NCI-H2171 treated with DMSO at 0.1 percent for 48 hours (cell line): Measurements from ENCODE around the gene PPM1J.

Experiments used
- DNase-seq: peaks from one replicate; lab custom pipeline; 2025; lab: John Stamatoyannopoulos, UW

PPM1J gene

DNA sequence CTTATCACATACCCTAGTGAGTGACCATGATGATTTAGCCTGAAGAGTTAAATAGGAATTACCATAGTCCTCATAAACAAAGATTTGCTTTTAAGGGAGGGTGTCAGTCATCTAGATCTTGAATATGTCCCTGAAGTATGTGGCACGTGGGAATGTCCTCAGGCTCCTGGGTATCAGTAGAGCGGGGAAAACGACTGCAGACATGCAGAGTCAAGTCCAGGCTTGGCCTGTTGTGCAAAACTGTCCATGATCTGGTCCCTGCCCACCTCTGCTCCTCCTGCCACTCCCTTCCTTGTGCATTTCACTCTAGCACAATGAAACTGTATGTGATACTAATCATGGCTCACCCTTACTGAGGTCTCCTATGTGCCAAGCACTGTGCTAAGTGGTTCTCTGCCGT is 27.8 kb downstream of the PPM1J start:
- no peak for DNase-seq

- no peak for DNase-seq
Observed at GRCh38 chr1:112686835-112687234, 28.3 kb downstream of the PPM1J start.

GRCh38 chr1:112686417-112686816 is 28.7 kb downstream of the PPM1J start:
- no peak for DNase-seq

DNA sequence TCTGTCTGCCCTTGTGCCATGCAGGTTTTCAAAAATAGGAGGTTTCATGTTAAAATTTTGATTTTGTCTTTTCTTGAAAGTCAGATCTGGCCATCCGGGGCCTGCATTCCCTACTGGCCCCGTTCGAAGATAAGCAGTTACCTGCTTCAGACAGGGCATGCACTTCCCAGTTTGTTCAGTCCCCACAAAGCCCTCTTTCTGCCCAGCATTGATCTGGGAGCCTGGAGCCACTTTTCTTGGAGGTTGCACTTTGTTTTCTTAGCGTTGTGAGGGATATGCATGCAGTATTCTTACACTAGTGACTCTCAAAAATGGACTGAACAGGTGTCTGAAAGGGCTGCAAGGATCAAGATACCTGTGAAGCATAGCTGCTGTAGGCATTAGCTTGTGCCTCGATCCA is 29.2 kb downstream of the PPM1J start:
- no peak for DNase-seq

DNA sequence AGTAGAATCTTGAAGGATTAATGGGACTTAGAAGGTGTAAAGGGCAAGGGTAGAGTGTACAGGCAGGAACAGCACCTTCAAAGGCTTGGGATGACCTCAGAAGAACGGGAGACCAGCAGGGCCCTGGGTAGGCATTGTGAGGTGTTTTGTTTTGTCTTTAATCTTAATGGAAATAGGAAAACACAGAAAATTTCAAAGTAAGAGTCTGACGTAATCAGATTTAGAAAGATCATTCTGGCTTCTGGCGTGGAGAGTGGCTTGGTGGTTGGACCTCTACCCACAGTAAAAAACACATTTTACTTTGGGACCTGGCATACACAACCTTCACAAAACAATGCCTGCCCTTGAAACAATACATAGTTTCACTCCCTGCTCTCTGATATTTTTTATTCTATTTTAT is 36.5 kb downstream of the PPM1J start:
- DNase-seq, result no peak

DNA sequence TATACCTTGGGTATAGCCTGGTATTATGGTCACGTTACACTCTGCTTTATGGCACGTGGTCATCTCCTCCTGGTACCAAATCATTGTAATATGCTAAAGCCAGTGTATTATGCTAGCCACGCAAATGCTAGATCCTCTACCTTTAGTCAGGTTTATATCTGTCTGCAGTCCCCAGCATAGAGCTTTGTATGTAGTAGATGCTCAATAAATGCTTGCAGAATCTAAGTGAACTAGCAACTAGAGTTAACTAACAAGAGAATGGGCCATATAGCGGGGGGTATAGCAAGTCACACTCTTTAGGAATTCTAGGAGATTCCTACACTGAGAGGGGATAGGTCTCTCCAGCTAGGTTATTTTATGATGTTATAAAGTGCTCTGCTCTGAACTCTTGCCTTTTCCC is 37.6 kb downstream of the PPM1J start:
- no peak for DNase-seq

- no peak for DNase-seq
Observed at GRCh38 chr1:112676543-112676942, 38.6 kb downstream of the PPM1J start.

GRCh38 chr1:112675728-112676381 is 39.3 kb downstream of the PPM1J start:
- DNase-seq, result no peak

DNA sequence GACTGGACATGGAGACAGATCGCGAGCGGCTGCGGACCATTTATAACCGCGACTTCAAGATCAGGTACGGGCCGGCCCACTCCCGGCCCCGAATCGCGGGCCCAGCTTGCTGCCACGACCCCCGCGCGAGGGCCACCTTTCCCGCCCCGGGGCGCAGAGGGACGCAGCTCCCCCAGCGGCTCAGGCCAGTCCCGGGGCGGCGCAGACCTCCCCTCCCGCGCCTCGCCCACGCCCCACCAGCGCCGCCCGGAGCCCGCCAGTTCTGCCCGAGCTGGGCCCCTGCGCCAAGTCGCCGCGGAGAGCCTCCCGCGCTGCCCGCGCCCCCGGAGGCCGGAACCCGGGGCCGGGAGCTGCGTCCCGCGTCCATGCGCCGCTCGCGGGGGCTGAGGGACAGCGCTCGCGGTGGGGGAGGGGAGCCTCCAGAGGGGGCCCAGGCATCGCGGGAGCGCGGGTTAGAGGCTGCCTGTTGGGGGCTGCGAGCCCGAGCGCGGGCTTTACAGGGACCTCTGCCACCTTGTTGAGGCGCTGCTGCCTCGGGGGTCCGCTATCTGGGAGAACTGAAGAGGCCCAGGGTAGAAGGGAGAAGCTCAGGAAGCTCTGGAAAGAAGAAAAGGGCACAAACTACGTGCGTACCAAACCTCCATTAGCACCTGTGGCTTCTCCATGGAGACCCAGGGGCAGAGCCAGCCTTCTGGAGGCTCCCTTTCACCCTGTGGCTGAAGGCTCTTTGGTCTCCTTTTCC is 40.0 kb downstream of the PPM1J start:
- peak; percentile 30 for DNase-seq

- DNase-seq, result peak; percentile 55
Observed at GRCh38 chr1:112674440-112674985, 40.6 kb downstream of the PPM1J start, which contains the start of gene MOV10. TSS of gene MOV10 (plus strand) at chr1:112674659. CDS start at chr1:112674913, 254 bp downstream.

DNA sequence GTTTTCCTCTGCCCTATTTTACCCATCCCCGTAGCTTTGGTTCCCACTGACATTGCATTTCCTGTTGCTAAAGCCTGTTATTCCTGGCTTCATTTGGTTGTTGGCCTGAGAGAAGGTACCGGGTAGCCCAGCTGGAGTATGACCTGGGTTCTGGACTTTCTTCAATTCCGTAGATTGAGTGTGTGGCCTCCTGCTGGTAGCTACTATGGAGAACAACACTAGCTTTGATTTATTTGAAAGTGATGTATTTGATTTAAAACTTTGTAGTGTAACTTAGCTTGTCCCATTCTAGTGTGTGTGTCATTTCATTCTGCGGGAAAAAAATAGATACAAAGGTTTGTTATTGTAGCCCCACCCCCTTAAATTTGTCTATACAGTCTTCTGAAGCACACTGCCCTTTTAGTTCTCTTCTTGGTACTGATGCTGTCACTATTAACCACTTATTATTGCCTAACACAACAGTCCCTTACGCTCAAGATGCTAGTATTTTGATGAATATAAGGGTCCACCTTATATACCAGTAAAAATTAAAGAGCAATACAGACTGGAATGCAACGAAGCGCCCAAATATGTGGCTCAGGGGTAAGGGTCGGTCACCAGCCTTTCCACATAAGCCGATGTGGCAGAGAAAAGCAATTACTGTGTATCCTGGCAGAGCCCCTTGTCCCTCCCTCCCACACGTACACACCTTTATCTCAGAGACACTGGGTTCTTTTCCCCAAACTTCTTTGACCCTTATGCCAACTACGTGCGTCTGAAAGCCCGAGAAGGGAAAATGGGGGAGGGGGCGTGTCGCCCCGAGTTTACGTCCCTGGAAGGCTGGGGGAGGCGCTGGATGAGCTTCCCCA is 41.3 kb downstream of the PPM1J start:
- peak; percentile 41 for DNase-seq

- no peak for DNase-seq
Observed at GRCh38 chr1:112672842-112673241, 42.3 kb downstream of the PPM1J start.

DNA sequence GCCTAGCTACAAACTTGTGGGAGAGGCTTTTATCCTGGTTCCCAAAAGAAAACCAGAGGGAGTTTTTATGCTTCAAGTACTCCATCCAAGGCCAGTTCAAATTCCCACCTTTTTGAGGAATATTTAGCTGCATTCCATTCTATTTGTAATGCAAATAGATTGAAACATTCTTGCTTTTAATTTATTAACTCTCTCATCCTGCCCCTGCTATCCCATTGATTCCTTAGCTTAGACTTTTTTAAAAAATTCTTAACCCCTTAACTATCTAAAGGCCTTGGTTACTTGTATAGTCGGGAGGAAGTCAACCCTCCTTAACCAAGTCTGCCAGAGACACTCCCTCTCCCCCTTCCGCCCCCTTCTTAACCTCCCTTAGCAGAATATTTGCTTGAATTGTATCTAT is 43.1 kb downstream of the PPM1J start:
- no peak for DNase-seq

GRCh38 chr1:112666946-112667345 is 48.2 kb downstream of the PPM1J start:
- no peak for DNase-seq

DNA sequence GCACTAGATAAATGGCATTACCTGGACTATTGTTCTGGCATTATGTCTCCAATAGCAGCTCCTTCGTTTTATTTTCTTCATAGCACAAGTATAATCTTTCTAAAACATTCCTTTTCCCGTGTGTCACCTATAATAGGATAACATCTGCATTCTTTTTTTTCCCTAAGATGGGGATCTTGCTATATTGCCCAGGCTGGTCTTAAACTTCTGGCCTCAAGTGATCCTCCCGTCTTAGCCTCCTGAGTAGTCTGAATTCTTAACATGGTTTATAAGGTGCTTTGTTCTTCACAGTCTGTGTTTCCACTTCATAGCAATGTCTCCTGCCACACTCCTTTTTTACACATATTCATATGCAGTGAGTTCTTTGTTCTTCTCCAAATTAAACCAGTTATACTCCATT is 49.3 kb downstream of the PPM1J start:
- no peak for DNase-seq
